MV-4-11 (cell line): ENCODE data around the gene TPX2.
"Not testable (repeated sequence)": the region's sequence is repeated elsewhere in the genome, so short reads cannot be mapped to it uniquely, and the experiment has no call there.

ENCODE experiments used
- DNase-seq: peaks from one replicate; lab custom pipeline; 2025; lab: John Stamatoyannopoulos, UW

TPX2 gene

DNA sequence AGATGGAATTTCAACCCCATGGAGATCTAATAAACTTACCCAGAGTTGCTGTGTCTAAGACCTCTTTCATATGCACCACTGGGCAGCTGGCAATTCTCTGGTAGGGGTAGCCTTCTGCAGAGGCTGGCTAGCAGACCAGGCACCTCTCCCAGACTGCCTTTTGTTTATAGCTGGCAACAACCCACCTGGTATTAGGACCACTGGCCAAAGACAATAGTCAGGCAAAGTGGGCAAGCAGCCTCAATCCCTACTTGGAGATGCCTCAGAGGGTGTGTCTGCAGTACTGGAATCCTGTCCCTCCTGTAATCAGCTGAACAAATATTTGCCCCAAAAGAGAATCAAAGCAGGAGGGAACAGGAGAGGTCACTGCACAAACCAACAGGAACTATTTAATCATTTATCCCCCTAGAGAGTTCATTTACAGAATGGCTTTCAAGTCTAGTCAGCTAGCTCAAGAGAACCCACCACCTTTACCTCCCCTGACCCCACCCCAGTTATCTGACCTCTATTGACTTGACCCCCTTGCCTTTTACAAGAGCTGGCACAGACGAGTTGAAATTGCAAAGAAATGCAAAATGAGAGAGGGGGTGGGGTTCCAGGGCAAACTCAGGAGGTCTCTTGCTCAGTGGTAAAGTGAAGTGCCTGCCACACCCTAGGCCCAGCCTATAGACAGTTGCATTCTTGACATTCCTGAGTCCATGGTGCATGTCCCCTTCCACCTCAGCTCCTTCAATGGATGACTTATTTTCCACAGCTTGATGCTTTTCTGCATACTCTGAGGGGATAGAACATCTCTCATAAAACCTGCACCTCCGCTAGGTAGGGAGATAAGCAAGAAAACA is 19.2 kb upstream of the TPX2 start:
- DNase-seq = no peak

DNA sequence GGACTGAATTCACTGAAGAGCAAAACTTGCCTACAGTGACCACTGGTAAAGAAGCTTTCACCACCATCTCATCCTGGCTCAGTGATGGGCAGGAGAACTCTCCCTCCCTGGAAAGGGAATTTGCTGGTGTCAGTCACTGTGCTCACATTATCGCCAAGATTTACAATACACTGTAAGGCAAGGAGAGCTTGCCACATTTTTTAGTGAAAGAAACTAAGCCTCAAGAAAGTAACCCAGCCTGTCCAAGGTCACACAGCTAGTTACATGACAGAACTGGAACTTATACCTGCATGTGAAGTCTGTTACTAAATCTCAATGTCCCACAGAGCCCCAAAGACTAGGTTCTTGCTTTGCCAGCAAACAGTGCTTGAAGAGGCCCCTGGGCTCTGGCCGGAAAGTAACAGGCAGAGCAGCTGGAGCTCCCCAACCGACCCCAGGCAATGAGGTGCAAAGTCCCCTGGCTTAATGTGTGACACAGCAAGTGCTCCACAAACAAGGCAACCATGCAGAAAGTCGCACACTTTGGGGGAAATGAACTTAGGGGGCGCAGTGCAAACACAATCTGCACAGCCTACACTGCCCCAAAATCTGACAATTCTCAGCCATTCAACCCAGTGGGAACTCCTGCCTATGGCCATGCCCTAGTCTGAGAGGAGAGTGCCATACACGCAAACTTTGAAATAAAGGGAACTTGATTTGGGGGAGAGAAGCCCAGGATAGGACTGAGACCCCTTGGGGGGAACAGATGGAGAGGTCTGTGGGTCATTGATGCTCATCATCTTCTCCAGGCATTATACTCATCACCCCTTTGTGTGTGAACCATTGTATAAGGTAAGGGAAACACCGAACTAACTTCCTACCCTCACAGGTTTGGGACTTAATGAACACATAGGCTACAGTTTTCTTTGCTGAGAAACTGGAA is 18.3 kb upstream of the TPX2 start:
- no peak for DNase-seq

DNA sequence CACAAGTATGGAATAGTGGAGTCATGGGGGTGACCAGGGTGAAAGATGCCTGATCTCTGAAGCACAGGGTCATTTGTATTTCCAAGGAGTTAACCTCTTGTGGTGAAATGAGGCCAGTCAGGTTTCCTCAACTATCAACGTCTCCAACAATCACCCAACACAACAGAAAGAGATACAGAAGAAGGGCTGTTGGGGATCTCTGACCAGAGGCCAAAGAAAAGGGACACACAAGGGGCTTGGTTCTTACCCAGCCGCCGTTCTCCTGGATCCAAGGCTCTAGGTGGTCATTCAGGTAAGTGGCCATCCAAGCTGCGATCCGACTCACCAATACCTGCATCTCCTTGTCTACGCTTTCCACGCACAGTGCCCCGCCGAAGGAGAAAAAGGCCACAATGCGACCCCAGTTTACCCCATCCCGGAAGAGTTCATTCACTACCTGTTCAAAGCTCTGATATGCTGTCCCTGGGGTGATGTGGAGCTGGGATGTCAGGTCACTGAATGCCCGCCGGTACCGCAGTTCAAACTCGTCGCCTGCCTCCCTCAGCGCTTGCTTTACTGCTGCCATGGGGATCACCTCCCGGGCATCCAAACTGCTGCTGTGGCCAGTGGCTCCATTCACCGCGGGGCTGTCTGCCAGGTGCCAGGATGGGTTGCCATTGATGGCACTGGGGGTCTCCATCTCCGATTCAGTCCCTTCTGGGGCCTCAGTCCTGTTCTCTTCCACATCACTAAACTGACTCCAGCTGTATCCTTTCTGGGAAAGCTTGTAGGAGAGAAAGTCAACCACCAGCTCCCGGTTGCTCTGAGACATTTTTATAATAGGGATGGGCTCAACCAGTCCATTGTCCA is 17.5 kb upstream of the TPX2 start:
- DNase-seq = no peak

DNA sequence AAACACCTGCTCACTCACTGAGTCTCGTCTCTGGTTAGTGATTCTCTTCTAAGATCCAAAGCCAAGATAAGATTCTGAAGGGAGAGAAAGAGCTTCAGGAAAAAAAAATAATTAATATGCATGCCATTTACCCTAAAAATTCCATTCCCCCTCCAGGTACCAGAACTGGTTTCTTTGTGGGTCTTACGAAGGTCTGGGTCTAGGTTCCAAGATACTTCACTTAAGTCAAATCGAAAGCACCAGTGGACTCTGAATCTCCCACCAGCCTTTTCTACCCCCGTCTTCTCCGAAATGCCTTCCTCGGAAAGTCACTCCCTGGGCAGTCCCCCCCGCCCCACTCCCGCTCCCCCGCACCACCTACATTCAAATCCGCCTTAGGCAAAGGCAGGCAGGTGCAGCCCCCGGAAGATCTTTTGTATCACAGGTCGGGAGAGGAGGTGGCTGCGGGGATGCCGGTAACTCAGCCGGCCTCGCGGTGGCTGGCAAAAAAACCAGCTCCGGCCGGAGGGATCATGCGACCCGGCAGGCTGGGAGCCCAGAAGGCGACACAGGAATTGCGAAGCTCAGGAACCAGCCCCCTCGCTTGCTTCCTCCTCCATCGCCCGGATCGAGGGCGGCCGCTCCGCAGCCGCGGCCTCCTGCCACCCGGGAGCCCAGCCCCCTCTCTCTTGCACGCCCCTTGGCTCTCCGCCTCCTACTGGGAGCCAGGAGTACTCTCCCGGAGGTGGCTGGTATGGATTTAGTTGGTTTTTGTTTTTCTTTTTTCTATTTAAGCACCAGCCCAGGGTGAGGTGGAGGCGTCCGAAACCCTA is 16.6 kb upstream of the TPX2 start, which contains the start of gene BCL2L1:
Gene BCL2L1, minus strand, starts transcription at position 612 of the 812 bp plus-strand sequence. CDS start 650 bp downstream, outside the sequence.
- peak; percentile 77 for DNase-seq

DNA sequence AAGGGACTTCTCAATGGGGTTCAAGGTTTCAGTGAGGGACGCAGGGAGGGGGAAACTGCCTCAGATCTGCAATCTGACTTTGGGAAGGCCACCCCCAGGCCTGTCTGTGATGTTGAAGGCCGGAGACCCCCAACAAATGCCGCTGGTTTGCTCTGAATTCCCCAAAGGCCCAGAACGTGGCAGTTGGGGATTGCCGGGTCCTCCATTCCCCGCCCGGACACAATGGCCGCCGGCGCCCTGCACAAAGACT is 16.1 kb upstream of the TPX2 start:
- no peak for DNase-seq

DNA sequence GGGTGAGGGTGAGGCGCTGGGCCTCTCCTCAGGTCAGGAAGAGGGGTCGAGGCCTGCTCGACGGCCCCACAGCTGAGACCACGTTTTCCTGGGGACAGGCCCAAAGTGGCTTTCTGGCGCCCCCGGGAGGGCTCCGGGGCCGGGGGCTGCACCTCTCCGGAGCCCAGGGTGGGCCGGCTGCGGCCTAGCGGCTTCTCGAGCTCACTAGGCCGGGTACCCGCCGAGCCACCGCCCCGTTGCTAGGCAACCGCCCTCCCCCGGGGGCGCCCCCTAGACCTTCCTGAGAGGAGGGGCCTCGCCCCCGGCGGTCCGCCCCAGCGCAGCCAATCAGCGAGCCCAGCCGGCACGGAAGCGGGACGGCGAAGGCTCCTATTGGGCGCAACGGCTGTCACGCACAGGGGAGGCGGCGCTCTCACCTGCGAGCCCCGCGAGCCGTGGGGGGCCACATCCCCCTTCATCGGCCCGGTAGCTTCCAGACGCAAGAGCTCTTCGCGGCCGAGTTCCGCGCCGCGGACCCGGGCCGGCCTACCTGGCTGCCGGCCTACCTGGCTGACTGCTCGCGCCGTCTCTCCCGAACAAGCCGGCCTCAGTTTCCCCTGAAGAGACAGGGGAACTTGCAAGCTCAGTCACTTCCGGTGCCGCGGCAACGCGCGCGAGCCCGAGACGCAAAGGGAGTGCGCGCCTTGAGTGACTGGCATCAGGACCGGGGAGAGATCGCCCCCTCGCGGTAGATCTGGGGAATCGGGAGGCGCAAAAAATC is 15.6 kb upstream of the TPX2 start:
- DNase-seq = peak; percentile 93

DNA sequence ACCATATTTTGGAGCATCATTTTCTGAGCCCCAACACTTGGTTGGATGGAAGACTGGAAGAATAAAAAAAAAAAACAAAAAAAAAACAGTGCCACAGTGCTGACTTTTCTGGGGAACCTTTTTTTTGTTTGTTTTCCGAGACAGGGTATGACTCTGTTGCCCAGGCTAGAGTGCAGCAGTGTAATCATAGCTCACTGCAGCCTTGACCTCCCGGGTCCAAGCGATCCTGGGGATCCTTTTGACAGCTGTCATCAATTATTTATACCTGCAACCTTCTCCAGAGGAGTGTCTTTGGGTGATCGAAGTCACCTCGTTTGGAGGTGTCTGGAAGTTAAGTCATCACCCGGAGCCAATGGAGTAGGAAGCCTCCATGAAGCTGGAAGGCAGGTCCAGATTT is 7.8 kb upstream of the TPX2 start:
- no peak for DNase-seq

DNA sequence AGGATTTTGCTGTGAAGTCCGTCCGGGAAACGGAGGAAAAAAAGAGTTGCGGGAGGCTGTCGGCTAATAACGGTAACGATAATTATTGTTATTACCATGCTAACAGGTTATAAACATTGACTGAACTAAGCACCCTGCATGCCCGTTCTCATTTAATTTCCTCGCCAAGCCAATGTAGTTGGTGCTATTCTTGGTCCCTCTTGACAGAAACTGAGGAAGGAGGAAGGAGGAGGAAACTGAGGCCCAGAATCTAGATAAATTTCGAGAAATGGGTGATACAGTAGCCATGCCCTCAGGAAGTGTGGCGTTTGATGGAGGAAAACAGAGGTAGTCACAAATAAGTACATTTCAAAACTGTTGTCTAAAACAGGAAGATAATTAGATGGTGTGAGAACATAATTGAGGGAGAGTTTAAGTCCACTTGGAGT is 474 bp downstream of the TPX2 start:
- no peak for DNase-seq

DNA sequence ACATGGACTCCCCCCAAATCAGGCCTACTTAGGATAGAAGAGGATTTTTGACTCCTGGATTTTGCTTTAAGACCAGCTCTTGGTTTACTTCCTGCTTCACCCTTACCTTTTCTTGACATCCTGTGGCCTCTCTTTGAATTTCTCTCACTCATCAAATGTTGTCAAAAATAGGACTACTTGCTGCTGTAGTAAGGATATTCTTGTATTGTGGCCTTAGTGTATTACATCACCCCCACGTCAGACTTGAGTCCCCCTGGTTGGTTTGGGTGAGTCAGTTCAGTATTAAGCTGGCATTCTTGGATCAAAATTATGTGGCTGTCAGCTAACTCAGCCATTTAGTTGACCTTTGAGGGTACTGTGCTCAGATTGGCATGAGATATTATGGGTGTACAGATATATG is 1.1 kb downstream of the TPX2 start:
- peak; percentile 27 for DNase-seq

DNA sequence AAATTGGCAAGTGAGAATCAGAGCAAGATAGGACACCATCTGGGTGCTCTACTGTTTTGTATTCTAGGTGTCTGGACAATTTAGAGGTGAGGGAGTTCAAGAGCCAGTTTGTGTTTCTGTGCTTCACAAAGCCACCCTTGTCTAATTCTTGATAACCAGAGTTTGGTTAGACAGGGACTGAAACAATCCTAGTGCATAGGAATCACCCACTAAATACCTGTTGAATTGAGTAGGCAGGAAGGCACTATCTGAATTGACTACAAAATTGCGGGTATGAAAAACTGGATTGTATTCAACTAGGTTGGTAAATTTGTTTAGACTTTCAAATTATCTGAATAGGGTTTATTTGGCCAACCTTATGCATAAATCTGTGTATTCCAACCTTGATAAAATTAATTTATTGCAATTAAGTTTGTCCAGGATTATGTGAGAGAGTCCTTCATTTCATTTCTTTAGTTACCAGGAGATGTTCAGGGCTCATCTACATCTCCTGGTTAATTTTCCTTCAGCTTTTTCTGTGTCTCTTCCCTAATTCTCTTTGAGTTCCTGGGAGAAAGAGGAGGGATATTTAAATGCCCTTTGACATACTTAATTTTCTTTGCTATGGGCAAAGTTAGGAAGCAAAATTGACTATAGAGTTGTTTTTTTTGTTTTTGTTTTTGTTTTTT is 1.7 kb downstream of the TPX2 start:
- no peak for DNase-seq

DNA sequence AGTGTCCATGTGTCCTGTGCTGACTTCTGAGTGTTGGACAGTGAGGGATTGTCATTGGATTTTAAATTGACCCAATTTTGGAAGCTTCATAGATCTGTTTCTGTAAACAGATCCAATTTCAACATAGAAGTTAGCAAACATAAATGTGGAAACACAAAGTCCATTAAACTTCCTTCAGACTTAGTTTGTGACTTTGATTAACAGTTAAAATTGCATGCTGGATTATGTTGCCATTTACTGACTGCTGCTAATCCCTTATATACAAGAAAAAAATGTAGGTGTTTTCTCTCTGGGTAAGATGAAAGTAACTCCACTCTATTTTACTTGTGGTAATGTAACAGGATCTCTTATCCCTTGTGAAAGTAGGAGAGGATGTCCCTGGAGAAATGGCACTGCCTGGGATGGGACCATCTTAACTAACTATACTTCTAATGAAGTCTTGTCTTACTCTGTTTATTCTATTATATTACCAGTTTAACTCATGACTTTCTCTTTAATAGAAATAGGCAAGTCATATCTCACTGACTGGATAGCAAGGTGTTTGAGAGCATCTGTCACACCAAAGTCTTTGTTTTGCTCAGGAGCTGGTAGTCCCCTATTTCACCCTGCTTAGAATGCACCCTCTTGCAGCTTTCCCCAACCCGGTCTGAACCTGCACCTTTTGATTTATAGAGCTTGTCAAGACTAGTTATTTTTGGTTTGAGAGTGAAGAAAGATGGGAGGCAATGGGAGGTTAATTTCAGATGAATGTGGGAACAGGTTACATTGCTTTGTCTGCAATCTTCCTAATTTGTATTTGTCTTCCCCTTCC is 7.2 kb downstream of the TPX2 start:
- no peak for DNase-seq

DNA sequence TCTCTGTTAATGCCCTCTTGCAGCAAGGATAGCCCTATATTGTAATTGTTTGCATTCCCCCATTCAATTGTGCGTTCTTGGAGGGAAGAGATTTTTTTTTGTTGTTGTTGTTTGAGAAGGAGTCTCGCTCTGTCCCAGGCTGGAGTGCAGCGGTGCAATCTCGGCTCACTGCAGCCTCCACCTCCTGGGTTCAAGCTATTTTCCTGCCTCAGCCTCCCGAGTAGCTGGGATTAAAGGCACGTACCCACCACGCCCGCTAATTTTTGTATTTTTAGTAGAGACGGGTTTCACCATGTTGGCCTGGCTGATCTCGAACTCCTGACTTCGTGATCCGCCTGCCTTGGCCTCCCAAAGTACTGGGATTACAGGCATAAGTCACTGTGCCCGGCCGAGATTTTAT is 7.9 kb downstream of the TPX2 start:
- DNase-seq = not testable (repeated sequence)

DNA sequence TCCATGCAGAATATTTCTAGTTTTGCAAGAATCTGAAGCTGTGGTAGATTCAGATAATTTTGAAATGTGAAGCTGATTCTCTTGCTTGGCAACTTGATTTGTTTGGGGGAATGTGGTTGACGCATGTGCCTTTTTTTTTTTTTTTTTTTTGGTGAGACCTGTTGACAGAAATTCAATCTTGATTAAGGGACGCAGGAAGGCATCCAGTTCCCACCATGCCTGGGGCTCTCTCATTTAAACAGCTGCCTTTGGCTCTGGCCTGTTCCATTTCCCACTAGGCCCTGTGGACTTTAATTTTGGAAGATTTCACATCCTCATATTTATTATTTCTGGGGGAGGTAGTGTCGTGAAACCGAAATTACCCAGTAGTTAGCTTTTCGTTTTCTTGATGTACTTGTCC is 8.6 kb downstream of the TPX2 start:
- no peak for DNase-seq

DNA sequence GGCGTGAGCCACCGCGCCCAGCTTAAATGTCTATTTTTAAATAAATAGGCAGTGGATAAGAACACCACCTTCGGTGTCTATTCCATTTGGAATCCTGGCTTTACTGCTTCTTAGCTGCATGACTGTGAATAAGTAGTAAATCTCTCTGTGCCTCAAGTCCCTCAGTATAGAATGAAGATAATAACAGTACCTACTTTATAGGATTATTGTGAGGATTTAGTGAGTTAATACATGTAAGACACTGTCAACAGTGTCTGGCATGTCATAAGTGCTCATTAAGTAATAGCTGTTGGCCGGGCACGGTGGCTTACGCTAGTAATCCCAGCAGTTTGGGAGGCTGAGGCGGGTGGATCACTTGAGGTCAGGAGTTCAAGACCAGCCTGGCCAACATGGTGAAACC is 10.1 kb downstream of the TPX2 start:
- peak; percentile 12 for DNase-seq

DNA sequence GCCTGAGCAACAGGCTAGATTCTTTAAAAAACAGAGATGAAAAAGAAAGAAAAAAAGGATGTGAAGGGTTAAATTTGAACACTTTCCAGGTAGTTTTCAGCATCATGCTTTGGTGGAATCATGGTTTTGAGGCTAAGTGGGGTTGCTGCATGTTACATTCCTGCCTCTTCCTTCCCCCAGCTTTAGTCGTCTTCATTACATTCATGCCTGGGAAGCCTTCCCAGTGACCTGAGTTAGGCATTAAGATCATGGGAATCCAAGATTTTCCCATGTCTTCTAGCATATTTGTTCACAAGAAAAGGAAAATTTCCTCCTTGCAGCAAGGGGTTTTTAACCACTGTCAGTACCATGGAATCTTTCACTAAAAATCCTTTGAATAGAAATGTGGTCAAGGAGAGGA is 12.0 kb downstream of the TPX2 start:
- no peak for DNase-seq

DNA sequence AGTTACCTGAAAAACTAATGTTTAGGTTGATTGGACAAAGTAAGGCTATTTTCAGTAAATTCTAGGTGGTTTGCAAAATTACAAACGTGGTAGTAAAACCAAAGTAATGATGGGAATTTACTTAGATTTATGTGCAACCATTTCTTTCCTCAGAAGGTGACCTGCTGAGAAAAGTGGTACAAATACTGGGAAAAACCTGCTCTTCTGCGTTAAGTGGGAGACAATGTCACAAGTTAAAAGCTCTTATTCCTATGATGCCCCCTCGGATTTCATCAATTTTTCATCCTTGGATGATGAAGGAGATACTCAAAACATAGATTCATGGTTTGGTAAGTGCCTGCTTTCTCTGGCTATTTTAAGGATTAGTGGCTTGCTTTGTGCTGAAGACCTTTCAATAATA is 18.2 kb downstream of the TPX2 start:
- DNase-seq = no peak

DNA sequence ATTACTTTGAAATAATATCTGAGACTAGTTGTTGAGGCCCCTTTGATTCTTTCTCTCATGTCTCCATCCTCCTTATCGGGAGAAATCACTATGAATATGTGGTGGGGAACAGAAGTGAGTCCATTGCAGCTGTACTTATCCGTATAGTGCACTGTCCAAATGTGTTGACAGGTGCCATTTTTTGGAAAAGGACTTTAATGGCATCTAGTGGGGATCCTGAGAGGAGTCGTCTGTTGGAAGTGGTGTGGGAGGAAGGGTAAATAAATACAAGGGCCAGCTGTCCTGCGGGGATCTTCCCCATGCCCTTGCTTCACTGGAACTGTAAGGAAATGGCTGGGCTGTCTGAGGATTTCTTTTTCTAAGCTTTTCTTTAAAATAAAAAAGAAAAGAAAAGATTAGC is 19.4 kb downstream of the TPX2 start:
- DNase-seq = no peak

DNA sequence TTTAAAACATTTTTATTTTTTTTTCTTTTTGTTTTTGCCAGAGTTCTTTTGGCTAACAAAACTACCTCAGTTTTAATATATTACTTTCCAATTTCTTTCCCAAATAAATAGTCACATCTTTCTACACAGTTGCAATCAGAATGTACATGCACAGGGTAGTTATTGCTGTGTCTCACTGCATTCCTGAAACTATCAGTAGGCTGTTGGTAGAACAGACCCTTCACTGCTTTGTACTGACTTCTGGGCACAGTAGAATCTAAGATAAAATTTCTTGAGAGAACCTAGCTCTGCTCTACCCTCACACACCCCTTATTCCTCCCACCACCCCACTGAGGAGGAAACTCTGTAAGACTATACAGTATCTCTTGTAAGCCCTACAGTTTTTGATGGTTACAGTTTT is 19.9 kb downstream of the TPX2 start:
- DNase-seq = no peak

DNA sequence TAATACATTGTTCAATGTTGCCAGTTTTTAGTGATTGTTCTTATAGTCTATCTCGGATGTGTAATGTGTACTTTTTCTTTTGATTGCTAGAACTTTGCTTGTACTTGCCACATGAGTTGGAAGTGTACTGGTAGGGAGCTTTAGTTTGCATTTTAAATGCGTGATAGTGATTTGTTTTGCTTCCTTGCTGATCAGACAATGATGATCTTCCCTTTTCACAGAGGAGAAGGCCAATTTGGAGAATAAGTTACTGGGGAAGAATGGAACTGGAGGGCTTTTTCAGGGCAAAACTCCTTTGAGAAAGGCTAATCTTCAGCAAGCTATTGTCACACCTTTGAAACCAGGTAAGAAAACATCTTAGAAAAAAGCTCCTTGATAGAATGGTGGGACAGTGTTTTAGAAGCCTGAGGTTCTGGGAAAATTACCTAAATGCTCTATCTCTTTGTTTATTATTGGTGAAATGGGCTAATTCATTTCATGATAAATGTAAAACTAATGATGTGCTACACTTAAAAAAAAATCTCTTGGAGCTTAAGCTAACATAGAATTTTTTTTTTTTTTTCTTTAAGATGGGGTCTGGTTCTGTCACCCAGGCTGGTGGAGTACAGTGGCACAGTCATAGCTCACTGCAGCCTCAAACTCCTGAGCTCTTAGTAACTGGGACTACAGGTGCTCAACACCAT is 20.9 kb downstream of the TPX2 start:
- no peak for DNase-seq
